HepG2 (cell line): Measurements from ENCODE around the gene SAP25. TPM values are rescaled to one million over a fixed set of nuclear protein-coding genes. Genes with fewer than 3 reads are reported as not detected.

Experiments used
- AGO1 ChIP-seq: fragments of 200-400 bp; formaldehyde crosslinking; IDR thresholded peaks from 2 replicates; pipeline ENCODE4 v1.6.1; 2017; ENCODE audit warnings: mild to moderate bottlenecking, low read depth, low read length, moderate library complexity; ENCODE audit not compliant: poor library complexity, severe bottlenecking
- FOXK2 ChIP-seq: fragments of 450-650 bp; IDR thresholded peaks from 2 replicates; pipeline ENCODE4 v1.6.1; 2016
- GATAD1 ChIP-seq: IDR thresholded peaks from 2 replicates; pipeline ENCODE4 v1.6.1; 2016; ENCODE audit warnings: missing genetic modification reagents, missing compliant biosample characterization
- KDM5A ChIP-seq: fragments of 200-600 bp; sonication (generic); IDR thresholded peaks from 2 replicates; pipeline ENCODE4 v1.7.0; 2018; ENCODE audit warnings: antibody characterized with exemption, mild to moderate bottlenecking, low read length, borderline replicate concordance
- KDM5B ChIP-seq: sonication (generic); formaldehyde crosslinking; IDR thresholded peaks from 2 replicates; pipeline ENCODE4 v1.4.0; 2020; ENCODE audit warnings: missing genetic modification reagents, mild to moderate bottlenecking, borderline replicate concordance
- NKX3-1 ChIP-seq: sonication (generic); formaldehyde crosslinking; IDR thresholded peaks from 2 replicates; pipeline ENCODE4 v1.5.0; 2020; ENCODE audit warnings: missing genetic modification reagents
- NRL ChIP-seq: sonication (generic); formaldehyde crosslinking; IDR thresholded peaks from 2 replicates; pipeline ENCODE4 v1.5.0; 2020; ENCODE audit warnings: missing genetic modification reagents, mild to moderate bottlenecking, moderate library complexity, borderline replicate concordance
- RFX5 ChIP-seq: IDR thresholded peaks from 2 replicates; pipeline ENCODE4 v1.6.1; 2011; ENCODE audit warnings: low read depth, low read length, improper control_type of control experiment
- SALL2 ChIP-seq: sonication (generic); formaldehyde crosslinking; IDR thresholded peaks from 2 replicates; pipeline ENCODE4 v1.8.1; 2023; ENCODE audit warnings: mild to moderate bottlenecking, missing genetic modification reagents, inconsistent platforms
- SATB2 ChIP-seq: sonication (generic); formaldehyde crosslinking; IDR thresholded peaks from 2 replicates; pipeline ENCODE4 v1.5.0; 2020; ENCODE audit warnings: missing genetic modification reagents
- SP1 ChIP-seq, 2 experiments: fragments of 450-650 bp in 1 of 2; sonication (generic) in 1 of 2; formaldehyde crosslinking in 1 of 2; IDR thresholded peaks; 2 replicates each; pipeline versions ENCODE4 v1.4.0 to v1.6.1; 2016 to 2020; ENCODE audit warnings: missing genetic modification reagents in 1 of 2
- TBX3 ChIP-seq: fragments of 450-650 bp; IDR thresholded peaks from 2 replicates; pipeline ENCODE4 v1.6.1; 2017; ENCODE audit warnings: antibody characterized with exemption, mild to moderate bottlenecking, inconsistent platforms, borderline replicate concordance
- U2AF1 ChIP-seq: fragments of 200-400 bp; formaldehyde crosslinking; optimal IDR thresholded peaks from 2 replicates; pipeline ENCODE3; 2017; ENCODE audit warnings: mild to moderate bottlenecking, low read depth, low read length
- ZBTB42 ChIP-seq: sonication (generic); formaldehyde crosslinking; IDR thresholded peaks from 2 replicates; pipeline ENCODE4 v1.5.0; 2020; ENCODE audit warnings: mild to moderate bottlenecking, missing genetic modification reagents
- ZMAT3 ChIP-seq: sonication (generic); formaldehyde crosslinking; conservative IDR thresholded peaks from 2 replicates; pipeline ENCODE4 v1.7.0; 2021; ENCODE audit warnings: missing genetic modification reagents
- ZNF430 ChIP-seq: sonication (generic); formaldehyde crosslinking; IDR thresholded peaks from 2 replicates; pipeline ENCODE4 v1.9.0; 2021; ENCODE audit warnings: mild to moderate bottlenecking, missing genetic modification reagents
- ZNF572 ChIP-seq: sonication (generic); formaldehyde crosslinking; IDR thresholded peaks from 2 replicates; pipeline ENCODE4 v1.5.1; 2020; ENCODE audit warnings: mild to moderate bottlenecking, missing genetic modification reagents
- ZNF775 ChIP-seq: sonication (generic); formaldehyde crosslinking; IDR thresholded peaks from 2 replicates; pipeline ENCODE4 v1.4.0; 2020; ENCODE audit warnings: missing genetic modification reagents, mild to moderate bottlenecking, moderate library complexity, borderline replicate concordance
- polyA plus RNA-seq, 8 experiments: library from polyadenylated mRNA; depleted of rRNA in 3 of 8; stranded (reverse) in 7 of 8; unstranded in 1 of 8; fragments of >200 nt; fragmentation: Illumina TruSeq in 4 of 8; extraction: Trizol in 4 of 8; gene quantifications; 2 replicates each; pipeline versions ENCODE4 v1.2.1 to v1.2.3, GENCODE V29; 2011 to 2016; ENCODE audit warnings: low read depth in 4 of 8, missing spikeins in 1 of 8, mixed read lengths in 1 of 8; ENCODE audit not compliant: insufficient read depth in 1 of 8
- total RNA-seq, 5 experiments: library from RNA; depleted of rRNA; stranded (reverse); fragments of >200 nt; fragmentation: Illumina TruSeq; extraction: Trizol; gene quantifications; 2 replicates each; pipeline ENCODE4 v1.2.3, GENCODE V29; 2016; ENCODE audit warnings: low read depth in 1 of 5
- TF ChIP-seq, protein P1 (sequence below): sonication (generic); formaldehyde crosslinking; IDR thresholded peaks from 2 replicates; pipeline ENCODE4 v1.4.0; 2020; ENCODE audit warnings: mild to moderate bottlenecking, missing genetic modification reagents
- TF ChIP-seq, protein P2 (sequence below): sonication (generic); formaldehyde crosslinking; IDR thresholded peaks from 2 replicates; pipeline ENCODE4 v1.8.1; 2023; ENCODE audit warnings: missing genetic modification reagents, mild to moderate bottlenecking, borderline replicate concordance
- TF ChIP-seq, protein P3 (sequence below): IDR thresholded peaks from 2 replicates; pipeline ENCODE4 v1.6.1; 2016; ENCODE audit warnings: low read depth, control low read depth
- TF ChIP-seq, protein P4 (sequence below), 2 experiments: fragments of 450-650 bp in 1 of 2; sonication (generic) in 1 of 2; formaldehyde crosslinking; IDR thresholded peaks; 2 replicates each; pipeline versions ENCODE4 v1.5.0 to v1.8.0; 2020 to 2022; ENCODE audit warnings: mild to moderate bottlenecking in 1 of 2, missing genetic modification reagents in 1 of 2

SAP25 gene
- total and polyA plus RNA-seq, 2 of the 13 experiments (the other 11 are each of a cell fraction or from before 2014, with no cell fraction given), result 0.15 to 0.20 TPM

DNA sequence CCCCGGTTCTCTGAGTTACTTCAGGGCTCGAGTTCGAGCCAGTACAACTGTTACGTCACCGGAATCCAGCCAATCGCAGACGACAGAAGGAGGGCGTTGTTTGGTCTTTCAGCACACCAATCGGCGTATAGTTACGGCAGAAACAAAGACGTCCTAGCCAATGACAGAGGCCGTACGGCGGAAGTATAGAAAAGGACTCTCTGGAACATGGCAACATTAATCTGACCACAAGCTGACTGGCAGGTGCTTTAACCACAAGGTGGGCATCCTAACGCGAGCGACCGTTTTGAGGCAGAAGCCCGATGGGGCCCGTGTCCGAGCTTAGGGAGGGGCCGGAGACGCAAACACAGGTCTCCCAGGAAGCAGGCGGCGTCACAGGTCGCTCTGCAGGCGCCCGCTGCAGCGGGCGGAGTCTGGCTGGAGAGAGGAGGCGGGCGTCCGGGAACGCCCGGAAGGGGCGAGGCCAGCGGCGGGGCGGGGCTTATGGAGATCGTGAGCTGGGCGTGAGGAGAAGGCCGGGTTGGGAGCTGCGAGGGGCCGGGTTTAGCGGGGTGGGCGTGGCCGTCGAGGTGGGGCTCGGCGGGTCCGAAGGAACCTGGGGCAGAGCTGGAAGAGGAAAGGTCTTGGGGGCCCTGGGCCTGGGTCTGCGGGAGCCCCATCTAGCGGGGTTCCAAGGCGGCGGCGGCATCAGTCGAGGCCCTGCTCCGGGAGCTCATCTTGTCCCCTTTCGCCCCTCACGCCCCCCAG lies 38.5 kb upstream of the SAP25 start, which contains the start of gene MOSPD3 (continued):
- TF ChIP-seq U2AF1 (peak; percentile 40), GATAD1 (CRISPR knock-in tag) (peak; percentile 86), ZBTB42 (CRISPR knock-in tag) (no peak), KDM5B (CRISPR knock-in tag) (no peak), ZMAT3 (CRISPR knock-in tag) (peak; percentile 34; the same call in 1 of the 2 replicates), FOXK2 (0 out of 2 replicates have a peak, but pooled peaks have one; percentile 8), TBX3 (peak; percentile 45; the same call in 1 of the 2 replicates), KDM5A (peak; percentile 73; the same call in 1 of the 2 replicates), ZNF572 (CRISPR knock-in tag) (no peak), AGO1 (peak; percentile 37), RFX5 (peak; percentile 86), NKX3-1 (CRISPR knock-in tag) (peak; percentile 63; the same call in 1 of the 2 replicates), SP1 (IDR thresholded peaks at IDR 0.05) (no peak), SP1 (CRISPR knock-in tag; IDR thresholded peaks at IDR 0.05) (peak; percentile 50; the same call in 1 of the 2 replicates), SATB2 (CRISPR knock-in tag) (0 out of 2 replicates have a peak, but pooled peaks have one; percentile 4), NRL (CRISPR knock-in tag) (peak; percentile 52; the same call in 1 of the 2 replicates), ZNF775 (CRISPR knock-in tag) (no peak), ZNF430 (CRISPR knock-in tag) (0 out of 2 replicates have a peak, but pooled peaks have one; percentile 38), SALL2 (CRISPR knock-in tag) (no peak)
- TF ChIP-seq, protein P1, sequence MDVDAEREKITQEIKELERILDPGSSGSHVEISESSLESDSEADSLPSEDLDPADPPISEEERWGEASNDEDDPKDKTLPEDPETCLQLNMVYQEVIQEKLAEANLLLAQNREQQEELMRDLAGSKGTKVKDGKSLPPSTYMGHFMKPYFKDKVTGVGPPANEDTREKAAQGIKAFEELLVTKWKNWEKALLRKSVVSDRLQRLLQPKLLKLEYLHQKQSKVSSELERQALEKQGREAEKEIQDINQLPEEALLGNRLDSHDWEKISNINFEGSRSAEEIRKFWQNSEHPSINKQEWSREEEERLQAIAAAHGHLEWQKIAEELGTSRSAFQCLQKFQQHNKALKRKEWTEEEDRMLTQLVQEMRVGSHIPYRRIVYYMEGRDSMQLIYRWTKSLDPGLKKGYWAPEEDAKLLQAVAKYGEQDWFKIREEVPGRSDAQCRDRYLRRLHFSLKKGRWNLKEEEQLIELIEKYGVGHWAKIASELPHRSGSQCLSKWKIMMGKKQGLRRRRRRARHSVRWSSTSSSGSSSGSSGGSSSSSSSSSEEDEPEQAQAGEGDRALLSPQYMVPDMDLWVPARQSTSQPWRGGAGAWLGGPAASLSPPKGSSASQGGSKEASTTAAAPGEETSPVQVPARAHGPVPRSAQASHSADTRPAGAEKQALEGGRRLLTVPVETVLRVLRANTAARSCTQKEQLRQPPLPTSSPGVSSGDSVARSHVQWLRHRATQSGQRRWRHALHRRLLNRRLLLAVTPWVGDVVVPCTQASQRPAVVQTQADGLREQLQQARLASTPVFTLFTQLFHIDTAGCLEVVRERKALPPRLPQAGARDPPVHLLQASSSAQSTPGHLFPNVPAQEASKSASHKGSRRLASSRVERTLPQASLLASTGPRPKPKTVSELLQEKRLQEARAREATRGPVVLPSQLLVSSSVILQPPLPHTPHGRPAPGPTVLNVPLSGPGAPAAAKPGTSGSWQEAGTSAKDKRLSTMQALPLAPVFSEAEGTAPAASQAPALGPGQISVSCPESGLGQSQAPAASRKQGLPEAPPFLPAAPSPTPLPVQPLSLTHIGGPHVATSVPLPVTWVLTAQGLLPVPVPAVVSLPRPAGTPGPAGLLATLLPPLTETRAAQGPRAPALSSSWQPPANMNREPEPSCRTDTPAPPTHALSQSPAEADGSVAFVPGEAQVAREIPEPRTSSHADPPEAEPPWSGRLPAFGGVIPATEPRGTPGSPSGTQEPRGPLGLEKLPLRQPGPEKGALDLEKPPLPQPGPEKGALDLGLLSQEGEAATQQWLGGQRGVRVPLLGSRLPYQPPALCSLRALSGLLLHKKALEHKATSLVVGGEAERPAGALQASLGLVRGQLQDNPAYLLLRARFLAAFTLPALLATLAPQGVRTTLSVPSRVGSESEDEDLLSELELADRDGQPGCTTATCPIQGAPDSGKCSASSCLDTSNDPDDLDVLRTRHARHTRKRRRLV (CRISPR knock-in tag), result no peak
- TF ChIP-seq, protein P2, sequence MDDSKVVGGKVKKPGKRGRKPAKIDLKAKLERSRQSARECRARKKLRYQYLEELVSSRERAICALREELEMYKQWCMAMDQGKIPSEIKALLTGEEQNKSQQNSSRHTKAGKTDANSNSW, result no peak
- TF ChIP-seq, protein P3, sequence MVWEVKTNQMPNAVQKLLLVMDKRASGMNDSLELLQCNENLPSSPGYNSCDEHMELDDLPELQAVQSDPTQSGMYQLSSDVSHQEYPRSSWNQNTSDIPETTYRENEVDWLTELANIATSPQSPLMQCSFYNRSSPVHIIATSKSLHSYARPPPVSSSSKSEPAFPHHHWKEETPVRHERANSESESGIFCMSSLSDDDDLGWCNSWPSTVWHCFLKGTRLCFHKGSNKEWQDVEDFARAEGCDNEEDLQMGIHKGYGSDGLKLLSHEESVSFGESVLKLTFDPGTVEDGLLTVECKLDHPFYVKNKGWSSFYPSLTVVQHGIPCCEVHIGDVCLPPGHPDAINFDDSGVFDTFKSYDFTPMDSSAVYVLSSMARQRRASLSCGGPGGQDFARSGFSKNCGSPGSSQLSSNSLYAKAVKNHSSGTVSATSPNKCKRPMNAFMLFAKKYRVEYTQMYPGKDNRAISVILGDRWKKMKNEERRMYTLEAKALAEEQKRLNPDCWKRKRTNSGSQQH, result peak; percentile 25; the same call in 1 of the 2 replicates
- TF ChIP-seq, protein P4, sequence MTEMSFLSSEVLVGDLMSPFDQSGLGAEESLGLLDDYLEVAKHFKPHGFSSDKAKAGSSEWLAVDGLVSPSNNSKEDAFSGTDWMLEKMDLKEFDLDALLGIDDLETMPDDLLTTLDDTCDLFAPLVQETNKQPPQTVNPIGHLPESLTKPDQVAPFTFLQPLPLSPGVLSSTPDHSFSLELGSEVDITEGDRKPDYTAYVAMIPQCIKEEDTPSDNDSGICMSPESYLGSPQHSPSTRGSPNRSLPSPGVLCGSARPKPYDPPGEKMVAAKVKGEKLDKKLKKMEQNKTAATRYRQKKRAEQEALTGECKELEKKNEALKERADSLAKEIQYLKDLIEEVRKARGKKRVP (CRISPR knock-in tag; IDR thresholded peaks at IDR 0.05), result no peak
